NCI-H2227 (cell line): ENCODE measurements around the gene CDKL5.
"Not testable (repeated sequence)": the region's sequence is repeated elsewhere in the genome, so short reads cannot be mapped to it uniquely, and the experiment has no call there.

Source experiments
- DNase-seq: peaks from one replicate; lab custom pipeline; 2025; ENCODE audit not compliant: unreplicated experiment; lab: John Stamatoyannopoulos, UW

The CDKL5 gene

GRCh38 chrX:18573556-18573955 is 148.1 kb downstream of the CDKL5 start:
- no peak for DNase-seq

DNA sequence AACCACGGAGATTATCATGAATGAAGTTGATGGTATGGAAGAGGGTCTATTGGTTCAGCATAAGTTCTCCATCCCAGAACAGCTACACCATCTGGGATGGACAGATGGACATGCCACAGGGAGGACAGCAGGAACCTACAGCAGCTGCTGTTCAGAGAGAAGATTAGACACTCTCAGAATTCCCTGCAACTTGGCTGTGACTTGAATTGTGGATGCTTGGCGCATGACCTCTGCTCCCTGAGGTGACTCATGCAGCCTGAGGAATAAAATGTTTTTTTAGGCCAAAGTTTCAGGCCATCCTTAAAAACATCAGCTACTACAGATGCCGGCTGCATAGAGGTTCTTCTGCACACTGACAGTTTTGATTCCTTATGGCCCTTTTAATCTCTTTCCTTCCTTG is 149.2 kb downstream of the CDKL5 start:
- no peak for DNase-seq

GRCh38 chrX:18575744-18576143 is 150.3 kb downstream of the CDKL5 start:
- DNase-seq = no peak

- no peak for DNase-seq
These were observed 152.0 kb downstream of the CDKL5 start for GRCh38 chrX:18577400-18577799.

- no peak for DNase-seq
These were observed 153.1 kb downstream of the CDKL5 start for GRCh38 chrX:18578546-18578945.

DNA sequence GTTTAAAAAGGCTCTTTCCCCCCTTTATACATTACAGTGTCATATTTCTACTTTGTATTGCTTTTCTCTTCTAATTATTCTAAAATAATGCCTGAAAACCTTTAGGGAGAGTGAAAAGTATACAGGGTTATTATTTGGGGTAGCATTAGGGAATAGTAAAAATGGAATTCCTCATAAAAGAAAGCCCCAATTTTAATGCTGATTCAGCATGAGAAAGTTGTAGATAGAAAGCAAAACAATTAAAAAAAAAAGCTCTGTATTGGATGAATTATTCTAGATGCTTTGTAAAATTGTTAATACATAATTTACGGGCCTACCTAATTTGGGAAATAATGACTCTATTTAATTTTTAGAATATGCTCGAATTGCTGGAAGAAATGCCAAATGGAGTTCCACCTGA is 154.1 kb downstream of the CDKL5 start:
- no peak for DNase-seq

DNA sequence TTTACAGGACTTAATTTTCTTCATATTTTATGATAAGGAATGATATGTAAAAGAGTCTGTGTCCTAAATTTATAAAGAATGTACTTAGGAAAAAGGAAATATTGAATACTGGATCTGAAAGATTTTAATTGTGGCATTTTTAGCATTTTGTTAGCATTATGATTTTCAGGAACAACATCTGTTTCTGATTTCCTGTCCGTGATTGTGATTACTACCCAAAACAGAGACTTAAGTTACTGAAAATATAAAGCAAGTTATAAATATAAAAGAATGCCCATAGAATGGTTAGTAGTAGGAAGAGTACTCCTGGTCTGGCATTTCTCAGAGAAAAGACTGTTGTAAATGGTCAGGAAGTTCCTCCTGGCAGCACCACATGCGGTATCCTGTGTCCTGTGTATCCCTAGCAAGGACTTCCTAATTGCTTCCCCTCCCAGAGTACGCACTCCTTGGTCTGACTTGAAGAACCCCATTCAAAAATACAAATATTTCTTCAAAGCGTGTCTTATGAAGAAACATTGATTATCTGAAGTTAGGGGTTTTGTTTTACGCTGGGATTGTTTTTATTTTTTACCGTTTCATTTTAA is 157.6 kb downstream of the CDKL5 start:
- no peak for DNase-seq

GRCh38 chrX:18589292-18589691 is 163.9 kb downstream of the CDKL5 start:
- DNase-seq = not testable (repeated sequence)

- no peak for DNase-seq
These were observed 166.4 kb downstream of the CDKL5 start for GRCh38 chrX:18591834-18592233.

- DNase-seq = no peak
These were observed 168.7 kb downstream of the CDKL5 start for GRCh38 chrX:18594079-18594478.

GRCh38 chrX:18596096-18596495 is 170.7 kb downstream of the CDKL5 start:
- DNase-seq = no peak

DNA sequence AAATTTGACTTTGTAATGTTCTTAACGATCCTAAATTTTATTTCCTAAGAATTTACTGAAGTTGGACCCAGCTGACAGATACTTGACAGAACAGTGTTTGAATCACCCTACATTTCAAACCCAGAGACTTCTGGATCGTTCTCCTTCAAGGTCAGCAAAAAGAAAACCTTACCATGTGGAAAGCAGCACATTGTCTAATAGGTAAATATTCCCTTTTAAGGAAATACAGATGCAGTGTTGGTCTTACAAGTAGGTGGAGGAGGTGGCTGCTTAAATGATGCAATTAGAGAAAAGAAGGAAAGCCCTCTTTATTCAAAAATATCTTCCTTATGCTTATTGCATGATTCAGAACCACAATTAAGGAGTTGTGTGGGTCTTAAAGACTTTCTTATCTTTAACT is 173.0 kb downstream of the CDKL5 start:
- no peak for DNase-seq

GRCh38 chrX:18607966-18608365 is 182.6 kb downstream of the CDKL5 start:
- no peak for DNase-seq

DNA sequence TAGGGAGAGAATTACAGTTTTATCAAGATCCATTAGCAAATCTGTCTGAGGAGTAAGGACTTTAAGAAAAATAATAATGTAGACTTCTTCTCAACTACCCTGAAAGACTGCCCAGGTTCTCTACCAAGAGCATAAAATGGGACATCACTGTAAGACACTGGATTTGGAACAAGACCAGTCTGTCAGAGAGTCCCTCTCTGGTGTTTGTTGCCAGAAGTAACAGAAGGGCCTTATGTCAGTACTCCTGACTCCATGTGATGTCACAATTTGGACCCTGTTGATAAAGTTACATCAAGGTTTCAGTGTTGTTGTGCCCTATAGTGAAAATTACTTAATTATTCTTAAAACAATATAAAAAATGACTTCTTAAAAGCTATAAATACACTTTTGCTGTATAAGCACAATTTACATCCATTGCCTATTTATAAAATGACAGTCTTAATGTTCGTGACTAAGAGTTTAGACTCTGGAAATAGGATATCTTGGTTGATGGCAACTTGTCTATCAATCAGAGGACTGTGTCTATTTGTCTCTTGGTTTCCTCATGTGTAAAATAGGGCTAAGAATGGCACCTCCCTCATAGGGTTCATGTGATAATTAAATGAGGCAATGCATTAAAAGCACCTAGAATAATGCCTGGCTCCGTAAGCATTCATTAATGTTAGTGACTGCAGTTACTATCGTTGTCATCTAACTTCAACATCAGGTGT is 188.7 kb downstream of the CDKL5 start:
- no peak for DNase-seq

GRCh38 chrX:18616688-18617406 is 191.4 kb downstream of the CDKL5 start:
- DNase-seq = no peak

DNA sequence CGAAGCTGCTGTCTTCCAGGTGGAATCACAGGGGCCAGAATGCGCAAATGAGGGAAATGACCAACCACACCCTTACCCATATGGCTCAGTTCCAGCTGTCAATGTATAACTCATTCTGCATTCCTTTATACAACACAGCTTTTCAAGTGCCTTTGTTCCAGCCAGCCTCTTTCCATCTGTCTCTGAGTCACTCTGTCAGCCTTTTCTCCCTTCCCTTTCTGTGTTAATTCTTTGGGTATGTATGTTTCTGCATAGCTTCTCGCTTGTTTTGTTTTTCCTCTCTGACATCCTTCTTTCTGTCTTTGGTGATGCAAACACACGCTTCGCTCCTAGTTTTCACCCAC is 192.0 kb downstream of the CDKL5 start:
- no peak for DNase-seq

DNA sequence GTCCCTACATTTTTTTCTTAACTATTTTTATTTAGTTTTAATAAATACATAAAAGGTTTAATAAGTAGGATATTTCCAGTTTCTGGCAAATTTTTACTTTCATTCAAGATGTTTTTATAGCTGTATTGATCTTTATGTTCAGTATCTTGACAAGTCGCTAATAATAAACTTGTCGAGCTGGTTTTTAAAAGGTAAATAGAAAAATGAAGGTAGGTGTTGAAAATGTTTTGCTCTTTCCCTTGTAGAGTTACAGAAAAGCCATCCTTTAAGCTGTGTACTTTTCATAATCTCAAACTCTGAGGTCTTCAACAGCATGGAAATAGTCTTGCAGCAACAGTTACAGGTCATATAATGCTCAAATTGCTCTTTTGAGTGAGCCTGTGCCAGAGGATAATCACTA is 193.9 kb downstream of the CDKL5 start:
- no peak for DNase-seq

DNA sequence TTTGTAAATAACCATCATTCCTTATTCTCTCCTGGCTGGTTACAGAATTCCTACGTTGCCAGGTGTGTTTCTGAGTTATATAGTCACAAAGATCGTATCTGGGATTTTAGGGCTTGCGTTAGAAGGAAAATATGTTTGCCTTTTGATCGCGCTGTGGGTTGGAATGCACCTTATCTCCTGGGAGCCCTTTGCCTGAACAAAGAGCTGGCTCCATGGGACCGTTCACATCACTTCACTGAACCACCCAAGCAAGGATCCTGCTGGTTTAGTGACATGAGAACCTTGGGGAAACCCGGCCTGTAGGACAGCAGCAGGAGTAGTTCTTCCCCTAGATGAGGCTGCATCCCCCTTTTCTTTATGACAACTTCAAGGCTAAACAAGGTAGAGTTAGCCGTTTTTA is 194.9 kb downstream of the CDKL5 start:
- no peak for DNase-seq

DNA sequence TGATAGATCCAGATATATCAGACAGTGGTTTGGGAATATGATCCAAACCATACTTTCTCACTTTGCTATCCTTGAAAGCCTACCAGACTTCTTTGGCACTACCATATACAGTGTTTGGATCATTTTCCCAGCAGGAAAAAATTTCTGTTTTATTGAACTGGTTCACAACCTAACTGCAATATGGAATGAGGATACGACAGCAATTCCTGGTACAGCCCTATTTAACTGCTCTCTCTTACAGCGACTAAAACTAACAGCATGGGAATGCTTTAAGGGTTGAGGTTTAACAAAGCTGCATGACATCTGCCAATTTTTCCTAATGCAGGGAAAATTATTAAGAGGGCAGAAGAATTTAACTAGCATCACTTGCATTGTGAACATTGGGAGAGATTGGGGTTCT is 199.2 kb downstream of the CDKL5 start:
- no peak for DNase-seq

DNA sequence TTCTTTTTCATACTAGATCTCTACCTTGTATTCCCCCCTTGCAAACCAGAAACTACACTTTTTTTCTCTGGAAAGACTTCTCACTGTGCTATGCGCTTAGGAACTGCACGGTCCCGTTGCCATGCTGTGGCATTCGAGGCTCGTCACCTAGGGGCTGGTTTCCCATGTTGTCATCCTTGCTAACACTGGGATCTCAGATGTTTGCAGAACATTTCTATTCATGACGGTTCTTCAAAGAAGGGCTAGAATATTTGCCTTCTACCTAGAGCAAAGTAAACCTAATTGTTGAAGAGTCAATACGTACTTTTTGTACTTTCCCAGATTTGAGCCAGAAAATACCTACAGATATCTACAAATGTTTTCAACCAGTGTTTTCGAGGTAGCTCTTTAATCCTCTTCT is 205.5 kb downstream of the CDKL5 start:
- DNase-seq = no peak

- DNase-seq = no peak
These were observed 213.0 kb downstream of the CDKL5 start for GRCh38 chrX:18638398-18638797.

DNA sequence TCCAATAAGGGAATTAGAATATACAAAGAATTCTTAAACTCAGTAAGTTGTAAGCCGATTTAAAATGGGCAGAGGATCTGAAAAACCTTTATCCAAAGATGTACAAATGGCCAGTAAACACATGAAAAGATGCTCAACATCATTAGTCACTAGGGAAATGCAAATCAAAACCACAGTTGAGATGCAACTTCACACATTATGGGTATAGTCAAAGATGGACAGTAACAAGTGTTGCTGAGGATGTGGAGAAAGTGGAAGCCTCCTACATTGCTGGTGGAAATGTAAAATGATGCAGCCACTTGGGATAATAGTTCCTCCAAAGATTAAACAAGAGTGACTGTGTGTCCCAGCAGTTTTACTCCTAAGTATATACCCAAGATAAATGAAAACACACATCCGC is 213.9 kb downstream of the CDKL5 start:
- DNase-seq = no peak

DNA sequence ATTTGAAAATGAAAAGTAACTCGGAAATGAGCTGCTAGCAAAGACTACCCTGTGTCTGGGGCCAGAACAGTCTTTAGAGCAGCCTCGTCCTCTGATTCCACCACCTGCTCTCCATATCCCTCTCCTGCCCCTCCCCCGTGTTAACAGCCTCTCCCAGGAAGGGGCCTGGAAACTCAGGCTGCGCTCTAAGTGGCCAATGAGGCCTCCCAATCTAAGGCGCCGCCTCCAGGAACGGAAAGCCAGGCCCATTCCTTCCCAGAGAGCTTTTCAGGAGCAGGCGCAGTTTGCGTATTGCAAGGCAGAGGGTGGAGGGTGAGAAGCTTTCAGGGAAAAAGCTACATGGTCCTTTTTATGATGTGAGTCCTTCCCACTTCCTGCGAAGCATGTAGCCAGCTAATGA is 215.3 kb downstream of the CDKL5 start:
- peak; percentile 22 for DNase-seq
